HEK293 (cell line): ENCODE data around the gene SPATA25.

Experiments
- CTCF ChIA-PET: fragments of 350-600 bp; formaldehyde crosslinking; extraction: SDS; loops from one replicate; lab custom pipeline; 2021; ENCODE audit warnings: antibody characterized with exemption; lab: Yijun Ruan, JAX
- POLR2A ChIA-PET: fragments of 300-600 bp; formaldehyde crosslinking; extraction: SDS; loops from one replicate; lab custom pipeline; 2020; ENCODE audit warnings: antibody characterized with exemption, inconsistent platforms; lab: Yijun Ruan, JAX
- H3K27ac ChIP-seq: fragments of 200-500 bp; sonication (Bioruptor generic); 2 replicates; pipeline ENCODE4 v1.5.1; 2014; ENCODE audit warnings: low read depth, low read length, control low read depth, inconsistent platforms; ENCODE audit errors: extremely low read depth
- H3K36me3 ChIP-seq, 2 experiments: fragments of 200-500 bp in 1 of 2; sonication (Bioruptor generic) in 1 of 2; 1 replicate in 1 of 2; 2 replicates in 1 of 2; pipeline ENCODE4 v1.5.1; 2014 to 2017; ENCODE audit warnings: inconsistent platforms in 2 of 2, low read length in 2 of 2; ENCODE audit not compliant: control insufficient read depth in 2 of 2, insufficient read depth in 1 of 2
- H3K4me1 ChIP-seq: fragments of 200-500 bp; sonication (Bioruptor generic); 2 replicates; pipeline ENCODE4 v1.5.1; 2014; ENCODE audit warnings: mild to moderate bottlenecking, low read length, inconsistent platforms; ENCODE audit not compliant: control insufficient read depth, insufficient read depth
- H3K4me3 ChIP-seq: 2 replicates; pipeline ENCODE4 v1.5.1; 2011; ENCODE audit warnings: low read depth, mild to moderate bottlenecking, control low read depth, low read length, moderate library complexity
- H3K9me3 ChIP-seq: fragments of 200-500 bp; sonication (Bioruptor generic); 2 replicates; pipeline ENCODE4 v1.5.1; 2014; ENCODE audit warnings: low read depth, low read length, inconsistent platforms; ENCODE audit not compliant: control insufficient read depth, insufficient read depth
- MZF1 ChIP-seq: fragments of 450-650 bp; formaldehyde crosslinking; IDR thresholded peaks from 2 replicates; pipeline ENCODE4 v1.5.1; 2017; ENCODE audit warnings: missing biosample characterization, missing genetic modification characterization, borderline replicate concordance
- YY1 ChIP-seq: fragments of 450-650 bp; formaldehyde crosslinking; IDR thresholded peaks from 2 replicates; pipeline ENCODE4 v1.5.1; 2018; ENCODE audit warnings: missing biosample characterization, missing genetic modification characterization
- ZFP41 ChIP-seq: fragments of 450-650 bp; formaldehyde crosslinking; IDR thresholded peaks from 2 replicates; pipeline ENCODE4 v1.5.1; 2016; ENCODE audit warnings: missing biosample characterization, missing genetic modification characterization, borderline replicate concordance
- ZNF341 ChIP-seq: fragments of 450-650 bp; formaldehyde crosslinking; IDR thresholded peaks from 2 replicates; pipeline ENCODE4; 2016; ENCODE audit warnings: low read depth, missing biosample characterization, missing genetic modification characterization
- ZNF416 ChIP-seq: fragments of 450-650 bp; formaldehyde crosslinking; IDR thresholded peaks from 2 replicates; pipeline ENCODE4 v1.5.1; 2016; ENCODE audit warnings: missing biosample characterization, missing genetic modification characterization
- ZNF544 ChIP-seq: fragments of 450-650 bp; formaldehyde crosslinking; IDR thresholded peaks from 2 replicates; pipeline ENCODE4 v1.5.0; 2017; ENCODE audit warnings: missing biosample characterization, missing genetic modification characterization
- ZNF560 ChIP-seq: fragments of 450-650 bp; formaldehyde crosslinking; IDR thresholded peaks from 2 replicates; pipeline ENCODE4 v1.5.1; 2017; ENCODE audit warnings: missing biosample characterization, missing genetic modification characterization, borderline replicate concordance
- ZNF768 ChIP-seq: fragments of 450-650 bp; formaldehyde crosslinking; IDR thresholded peaks from 2 replicates; pipeline ENCODE4 v1.5.1; 2018; ENCODE audit warnings: missing biosample characterization, mild to moderate bottlenecking, missing genetic modification characterization
- ZNF777 ChIP-seq: fragments of 450-650 bp; formaldehyde crosslinking; IDR thresholded peaks from 2 replicates; pipeline ENCODE4 v1.5.1; 2017; ENCODE audit warnings: missing biosample characterization, missing genetic modification characterization, borderline replicate concordance
- ZNF791 ChIP-seq: fragments of 450-650 bp; formaldehyde crosslinking; IDR thresholded peaks from 2 replicates; pipeline ENCODE4 v1.5.1; 2016; ENCODE audit warnings: missing biosample characterization, missing genetic modification characterization
- TF ChIP-seq, protein P1 (sequence below): fragments of 450-650 bp; formaldehyde crosslinking; conservative IDR thresholded peaks from 2 replicates; pipeline ENCODE4 v1.5.1; 2016; ENCODE audit warnings: low read depth, missing biosample characterization, missing genetic modification characterization
- TF ChIP-seq, protein P2 (sequence below): fragments of 450-650 bp; formaldehyde crosslinking; IDR thresholded peaks from 2 replicates; pipeline ENCODE4 v1.5.1; 2017; ENCODE audit warnings: missing biosample characterization, missing genetic modification characterization
- TF ChIP-seq, protein P3 (sequence below): fragments of 450-650 bp; formaldehyde crosslinking; IDR thresholded peaks from 2 replicates; pipeline ENCODE4 v1.5.1; 2016; ENCODE audit warnings: missing biosample characterization, missing genetic modification characterization, low read depth
- TF ChIP-seq, protein P4 (sequence below): fragments of 450-650 bp; formaldehyde crosslinking; IDR thresholded peaks from 2 replicates; pipeline ENCODE4 v1.5.1; 2016; ENCODE audit warnings: missing biosample characterization, missing genetic modification characterization
- TF ChIP-seq, protein P5 (sequence below): fragments of 450-650 bp; formaldehyde crosslinking; IDR thresholded peaks from 2 replicates; pipeline ENCODE4 v1.5.1; 2016; ENCODE audit warnings: missing biosample characterization, missing genetic modification characterization

Gene SPATA25

DNA sequence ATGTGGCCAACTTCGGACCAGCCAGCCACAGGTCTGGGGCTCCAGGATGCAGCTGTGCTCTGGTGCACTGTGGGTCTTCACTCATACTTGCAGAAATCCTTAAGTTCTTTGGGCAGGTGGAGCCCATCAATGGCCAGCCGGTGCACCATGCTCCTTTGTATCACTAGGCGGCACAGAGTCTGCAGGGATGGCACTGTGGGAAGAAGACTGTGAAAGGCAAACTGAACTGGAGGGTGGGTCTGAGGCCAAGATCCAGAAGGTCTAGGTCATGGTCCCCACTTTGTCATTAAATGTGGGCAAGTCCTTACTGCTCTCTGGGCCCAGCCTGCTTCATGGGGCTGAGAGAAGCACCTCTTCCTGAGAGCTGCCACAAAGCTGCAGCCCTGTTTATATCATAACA is 1.3 kb upstream of the SPATA25 start (continued):
- TF ChIP-seq, protein P1, sequence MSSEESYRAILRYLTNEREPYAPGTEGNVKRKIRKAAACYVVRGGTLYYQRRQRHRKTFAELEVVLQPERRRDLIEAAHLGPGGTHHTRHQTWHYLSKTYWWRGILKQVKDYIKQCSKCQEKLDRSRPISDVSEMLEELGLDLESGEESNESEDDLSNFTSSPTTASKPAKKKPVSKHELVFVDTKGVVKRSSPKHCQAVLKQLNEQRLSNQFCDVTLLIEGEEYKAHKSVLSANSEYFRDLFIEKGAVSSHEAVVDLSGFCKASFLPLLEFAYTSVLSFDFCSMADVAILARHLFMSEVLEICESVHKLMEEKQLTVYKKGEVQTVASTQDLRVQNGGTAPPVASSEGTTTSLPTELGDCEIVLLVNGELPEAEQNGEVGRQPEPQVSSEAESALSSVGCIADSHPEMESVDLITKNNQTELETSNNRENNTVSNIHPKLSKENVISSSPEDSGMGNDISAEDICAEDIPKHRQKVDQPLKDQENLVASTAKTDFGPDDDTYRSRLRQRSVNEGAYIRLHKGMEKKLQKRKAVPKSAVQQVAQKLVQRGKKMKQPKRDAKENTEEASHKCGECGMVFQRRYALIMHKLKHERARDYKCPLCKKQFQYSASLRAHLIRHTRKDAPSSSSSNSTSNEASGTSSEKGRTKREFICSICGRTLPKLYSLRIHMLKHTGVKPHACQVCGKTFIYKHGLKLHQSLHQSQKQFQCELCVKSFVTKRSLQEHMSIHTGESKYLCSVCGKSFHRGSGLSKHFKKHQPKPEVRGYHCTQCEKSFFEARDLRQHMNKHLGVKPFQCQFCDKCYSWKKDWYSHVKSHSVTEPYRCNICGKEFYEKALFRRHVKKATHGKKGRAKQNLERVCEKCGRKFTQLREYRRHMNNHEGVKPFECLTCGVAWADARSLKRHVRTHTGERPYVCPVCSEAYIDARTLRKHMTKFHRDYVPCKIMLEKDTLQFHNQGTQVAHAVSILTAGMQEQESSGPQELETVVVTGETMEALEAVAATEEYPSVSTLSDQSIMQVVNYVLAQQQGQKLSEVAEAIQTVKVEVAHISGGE, result no peak
- TF ChIP-seq ZNF777 (tag by site-specific recombination) (no peak), ZNF560 (no peak), ZFP41 (no peak), ZNF544 (tag by site-specific recombination) (no peak)
- TF ChIP-seq, protein P2, sequence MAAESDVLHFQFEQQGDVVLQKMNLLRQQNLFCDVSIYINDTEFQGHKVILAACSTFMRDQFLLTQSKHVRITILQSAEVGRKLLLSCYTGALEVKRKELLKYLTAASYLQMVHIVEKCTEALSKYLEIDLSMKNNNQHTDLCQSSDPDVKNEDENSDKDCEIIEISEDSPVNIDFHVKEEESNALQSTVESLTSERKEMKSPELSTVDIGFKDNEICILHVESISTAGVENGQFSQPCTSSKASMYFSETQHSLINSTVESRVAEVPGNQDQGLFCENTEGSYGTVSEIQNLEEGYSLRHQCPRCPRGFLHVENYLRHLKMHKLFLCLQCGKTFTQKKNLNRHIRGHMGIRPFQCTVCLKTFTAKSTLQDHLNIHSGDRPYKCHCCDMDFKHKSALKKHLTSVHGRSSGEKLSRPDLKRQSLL, result no peak
- TF ChIP-seq, all 188 proteins: peak for 0

DNA sequence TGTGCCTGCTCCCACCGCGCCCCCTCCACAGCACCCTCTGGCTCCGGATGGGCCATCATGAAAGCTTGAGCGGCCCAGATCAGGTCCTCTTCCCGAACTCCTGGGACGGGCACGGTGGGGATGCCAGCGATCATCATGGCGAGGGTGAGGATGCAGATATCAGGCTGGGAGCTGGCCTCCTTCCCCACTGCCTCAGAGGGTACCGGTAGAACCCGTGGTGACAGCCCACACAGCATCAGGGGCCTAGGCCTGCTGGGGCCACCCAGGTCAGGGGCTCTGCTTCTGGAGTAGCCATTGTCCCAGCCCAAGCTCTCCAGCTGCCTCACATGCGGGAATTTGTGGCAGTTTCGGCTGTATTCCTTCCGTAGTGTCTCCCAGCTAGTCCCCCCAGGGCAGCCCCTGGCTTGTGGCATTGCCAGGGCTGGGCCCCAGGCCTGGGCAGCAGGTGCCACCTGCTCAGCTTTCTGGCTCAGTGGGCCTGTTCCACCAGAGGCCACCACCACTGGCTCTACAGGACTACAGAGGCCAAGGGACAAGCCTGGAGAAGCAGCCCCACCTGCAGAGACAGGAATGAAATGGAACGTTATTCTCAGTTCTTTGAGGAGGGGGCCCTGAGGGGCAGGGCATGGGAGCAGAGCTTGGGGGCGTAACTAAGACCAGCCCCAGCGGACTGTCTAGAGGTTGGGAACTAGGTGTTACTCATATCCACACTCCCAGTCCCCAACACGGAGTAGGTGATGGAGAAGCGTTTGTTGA is 654 bp downstream of the SPATA25 start:
- Histone ChIP-seq H3K27ac (no peak overlapping the region), H3K4me3 (no peak overlapping the region), H3K36me3 (peaks cover 0 to 48% of the 10 kb centered on the region in 2 experiments; a peak in 2 of 3 replicates), H3K9me3 (no peaks in the 10 kb centered on the region), H3K4me1 (peaks cover under 1% of the 10 kb centered on the region; the same call in 1 of the 2 replicates)
- no peak for TF ChIP-seq ZNF341 (tag by site-specific recombination)
- no peak for TF ChIP-seq ZNF416 (tag by site-specific recombination)
- no peak for TF ChIP-seq ZNF791 (tag by site-specific recombination)
- TF ChIP-seq YY1 (tag by site-specific recombination), result no peak
- TF ChIP-seq, protein P3, sequence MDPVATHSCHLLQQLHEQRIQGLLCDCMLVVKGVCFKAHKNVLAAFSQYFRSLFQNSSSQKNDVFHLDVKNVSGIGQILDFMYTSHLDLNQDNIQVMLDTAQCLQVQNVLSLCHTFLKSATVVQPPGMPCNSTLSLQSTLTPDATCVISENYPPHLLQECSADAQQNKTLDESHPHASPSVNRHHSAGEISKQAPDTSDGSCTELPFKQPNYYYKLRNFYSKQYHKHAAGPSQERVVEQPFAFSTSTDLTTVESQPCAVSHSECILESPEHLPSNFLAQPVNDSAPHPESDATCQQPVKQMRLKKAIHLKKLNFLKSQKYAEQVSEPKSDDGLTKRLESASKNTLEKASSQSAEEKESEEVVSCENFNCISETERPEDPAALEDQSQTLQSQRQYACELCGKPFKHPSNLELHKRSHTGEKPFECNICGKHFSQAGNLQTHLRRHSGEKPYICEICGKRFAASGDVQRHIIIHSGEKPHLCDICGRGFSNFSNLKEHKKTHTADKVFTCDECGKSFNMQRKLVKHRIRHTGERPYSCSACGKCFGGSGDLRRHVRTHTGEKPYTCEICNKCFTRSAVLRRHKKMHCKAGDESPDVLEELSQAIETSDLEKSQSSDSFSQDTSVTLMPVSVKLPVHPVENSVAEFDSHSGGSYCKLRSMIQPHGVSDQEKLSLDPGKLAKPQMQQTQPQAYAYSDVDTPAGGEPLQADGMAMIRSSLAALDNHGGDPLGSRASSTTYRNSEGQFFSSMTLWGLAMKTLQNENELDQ, result no peak
- no peak for TF ChIP-seq MZF1 (tag by site-specific recombination)
- TF ChIP-seq, protein P4, sequence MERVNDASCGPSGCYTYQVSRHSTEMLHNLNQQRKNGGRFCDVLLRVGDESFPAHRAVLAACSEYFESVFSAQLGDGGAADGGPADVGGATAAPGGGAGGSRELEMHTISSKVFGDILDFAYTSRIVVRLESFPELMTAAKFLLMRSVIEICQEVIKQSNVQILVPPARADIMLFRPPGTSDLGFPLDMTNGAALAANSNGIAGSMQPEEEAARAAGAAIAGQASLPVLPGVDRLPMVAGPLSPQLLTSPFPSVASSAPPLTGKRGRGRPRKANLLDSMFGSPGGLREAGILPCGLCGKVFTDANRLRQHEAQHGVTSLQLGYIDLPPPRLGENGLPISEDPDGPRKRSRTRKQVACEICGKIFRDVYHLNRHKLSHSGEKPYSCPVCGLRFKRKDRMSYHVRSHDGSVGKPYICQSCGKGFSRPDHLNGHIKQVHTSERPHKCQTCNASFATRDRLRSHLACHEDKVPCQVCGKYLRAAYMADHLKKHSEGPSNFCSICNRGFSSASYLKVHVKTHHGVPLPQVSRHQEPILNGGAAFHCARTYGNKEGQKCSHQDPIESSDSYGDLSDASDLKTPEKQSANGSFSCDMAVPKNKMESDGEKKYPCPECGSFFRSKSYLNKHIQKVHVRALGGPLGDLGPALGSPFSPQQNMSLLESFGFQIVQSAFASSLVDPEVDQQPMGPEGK (tag by site-specific recombination), result no peak
- TF ChIP-seq, protein P5, sequence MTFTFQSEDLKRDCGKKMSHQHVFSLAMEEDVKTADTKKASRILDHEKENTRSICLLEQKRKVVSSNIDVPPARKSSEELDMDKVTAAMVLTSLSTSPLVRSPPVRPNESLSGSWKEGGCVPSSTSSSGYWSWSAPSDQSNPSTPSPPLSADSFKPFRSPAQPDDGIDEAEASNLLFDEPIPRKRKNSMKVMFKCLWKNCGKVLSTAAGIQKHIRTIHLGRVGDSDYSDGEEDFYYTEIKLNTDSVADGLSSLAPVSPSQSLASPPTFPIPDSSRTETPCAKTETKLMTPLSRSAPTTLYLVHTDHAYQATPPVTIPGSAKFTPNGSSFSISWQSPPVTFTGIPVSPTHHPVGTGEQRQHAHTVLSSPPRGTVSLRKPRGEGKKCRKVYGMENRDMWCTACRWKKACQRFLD (tag by site-specific recombination), result no peak
- TF ChIP-seq ZNF777 (tag by site-specific recombination), result no peak
- TF ChIP-seq ZNF768 (tag by site-specific recombination), result no peak
- ChIA-PET CTCF (interaction anchor here (0.6 kb wide), 1 partner anchor 62 kb away, joined by 3 read pairs; no protein-coding TSS in a partner anchor), POLR2A (no interaction called here)
